NCI-H345 treated with DMSO at 0.1 percent for 48 hours (cell line): ENCODE results near the gene SPAST.
"Not testable (repeated sequence)": the region's sequence is repeated elsewhere in the genome, so short reads cannot be mapped to it uniquely, and the experiment has no call there.

ENCODE experiments used
- DNase-seq: peaks from one replicate; lab custom pipeline; 2025; ENCODE audit not compliant: unreplicated experiment; lab: John Stamatoyannopoulos, UW

SPAST gene

GRCh38 chr2:32063310-32064020, at the start of gene SPAST:
Gene SPAST (plus strand): TSS chr2:32063556. CDS start chr2:32063832, 276 bp downstream.
- peak; percentile 97 for DNase-seq

- not testable (repeated sequence) for DNase-seq
Measured at GRCh38 chr2:32018789-32019482, 44.4 kb upstream of the SPAST start.

- not testable (repeated sequence) for DNase-seq
Measured at GRCh38 chr2:32034198-32034887, 29.0 kb upstream of the SPAST start.

- DNase-seq = peak; percentile 77
Measured at GRCh38 chr2:32039447-32040219, 23.7 kb upstream of the SPAST start, which contains the start of gene DPY30. Gene DPY30 (minus strand): TSS chr2:32039805. CDS start chr2:32039456, 349 bp downstream.

- DNase-seq = no peak
Measured at GRCh38 chr2:32043561-32043960, 19.8 kb upstream of the SPAST start.

- DNase-seq = no peak
Measured at GRCh38 chr2:32051836-32052439, 11.4 kb upstream of the SPAST start.

GRCh38 chr2:32054583-32054982, 8.8 kb upstream of the SPAST start:
- not testable (repeated sequence) for DNase-seq

GRCh38 chr2:32058130-32058529, 5.2 kb upstream of the SPAST start:
- no peak for DNase-seq

GRCh38 chr2:32060266-32060665, 3.1 kb upstream of the SPAST start:
- no peak for DNase-seq

- DNase-seq = no peak
Measured at GRCh38 chr2:32061430-32061829, 1.9 kb upstream of the SPAST start.

- DNase-seq = peak; percentile 42
Measured at GRCh38 chr2:32061973-32062861, 1.1 kb upstream of the SPAST start.

GRCh38 chr2:32064021-32064601, 755 bp downstream of the SPAST start:
- DNase-seq = no peak

GRCh38 chr2:32064713-32065112, 1.4 kb downstream of the SPAST start:
- no peak for DNase-seq

- DNase-seq = no peak
Measured at GRCh38 chr2:32067549-32067948, 4.2 kb downstream of the SPAST start.

- no peak for DNase-seq
Measured at GRCh38 chr2:32074134-32074506, 10.8 kb downstream of the SPAST start.

- DNase-seq = no peak
Measured at GRCh38 chr2:32095671-32096070, 32.3 kb downstream of the SPAST start.

GRCh38 chr2:32108111-32108510, 44.8 kb downstream of the SPAST start:
- no peak for DNase-seq

- DNase-seq = no peak
Measured at GRCh38 chr2:32118055-32118454, 54.7 kb downstream of the SPAST start.

- DNase-seq = no peak
Measured at GRCh38 chr2:32119161-32119560, 55.8 kb downstream of the SPAST start.
